Epithelial cell of esophagus (primary cell): Measurements from ENCODE around the gene CNGA3.
"Not testable (repeated sequence)": the region's sequence is repeated elsewhere in the genome, so short reads cannot be mapped to it uniquely, and the experiment has no call there.

Source experiments
- DNase-seq: peaks from one replicate; pipeline ENCODE4 v3.0.0; 2010; ENCODE audit warnings: low read depth
- H3K4me3 ChIP-seq: 2 replicates; pipeline ENCODE4 v1.5.1; 2011; ENCODE audit warnings: mild to moderate bottlenecking, low read length, control low read depth
- CTCF ChIP-seq: IDR thresholded peaks from 2 replicates; pipeline ENCODE4 v1.5.1; 2011; ENCODE audit warnings: low read depth, mild to moderate bottlenecking, low read length, control low read depth, inconsistent platforms; ENCODE audit not compliant: insufficient read depth; ENCODE audit errors: missing control alignments

Gene CNGA3

GRCh38 chr2:98422449-98422848 lies 76.2 kb downstream of the CNGA3 start:
- no peak overlapping the region for H3K4me3 ChIP-seq
- no peak for TF ChIP-seq CTCF
- no peak for DNase-seq

GRCh38 chr2:98426771-98427170 lies 80.5 kb downstream of the CNGA3 start:
- no peak for TF ChIP-seq CTCF
- no peak for DNase-seq
- H3K4me3 ChIP-seq = no peak overlapping the region

GRCh38 chr2:98432145-98432544 lies 85.9 kb downstream of the CNGA3 start:
- DNase-seq = no peak
- no peak for TF ChIP-seq CTCF
- H3K4me3 ChIP-seq = no peak overlapping the region

GRCh38 chr2:98433363-98433964 lies 87.2 kb downstream of the CNGA3 start:
- no peak overlapping the region for H3K4me3 ChIP-seq
- no peak for DNase-seq
- TF ChIP-seq CTCF = no peak

- DNase-seq = no peak
- H3K4me3 ChIP-seq = no peak overlapping the region
- TF ChIP-seq CTCF = no peak
Measured at GRCh38 chr2:98434492-98434891, 88.2 kb downstream of the CNGA3 start.

- not testable (repeated sequence) for H3K4me3 ChIP-seq
- DNase-seq = peak; percentile 73
Measured at GRCh38 chr2:98435670-98436069, 89.4 kb downstream of the CNGA3 start.

GRCh38 chr2:98436734-98437133 lies 90.5 kb downstream of the CNGA3 start:
- no peak for TF ChIP-seq CTCF
- H3K4me3 ChIP-seq = no peak overlapping the region
- no peak for DNase-seq
